ENCODE results near the gene CGRRF1. TPM values are rescaled to one million over a fixed set of nuclear protein-coding genes. Genes with fewer than 3 reads are reported as not detected.

Gene CGRRF1
- total and polyA plus RNA-seq, 2 of the 13 experiments (the other 11 are each of a cell fraction or from before 2014, with no cell fraction given): 16.8 to 18.2 TPM

- no peak for TF ChIP-seq NFRKB (IDR thresholded peaks at IDR 0.05)
- TF ChIP-seq FOSL2 (CRISPR knock-in tag; IDR thresholded peaks at IDR 0.05): 0 out of 2 replicates have a peak, but pooled peaks have one; percentile 13
- TF ChIP-seq RARA (CRISPR knock-in tag; IDR thresholded peaks at IDR 0.05): peak; percentile 17; the same call in 1 of the 2 replicates
These were observed 28.3 kb downstream of the CGRRF1 start (continued) for GRCh38 chr14:54538055-54538454.

DNA sequence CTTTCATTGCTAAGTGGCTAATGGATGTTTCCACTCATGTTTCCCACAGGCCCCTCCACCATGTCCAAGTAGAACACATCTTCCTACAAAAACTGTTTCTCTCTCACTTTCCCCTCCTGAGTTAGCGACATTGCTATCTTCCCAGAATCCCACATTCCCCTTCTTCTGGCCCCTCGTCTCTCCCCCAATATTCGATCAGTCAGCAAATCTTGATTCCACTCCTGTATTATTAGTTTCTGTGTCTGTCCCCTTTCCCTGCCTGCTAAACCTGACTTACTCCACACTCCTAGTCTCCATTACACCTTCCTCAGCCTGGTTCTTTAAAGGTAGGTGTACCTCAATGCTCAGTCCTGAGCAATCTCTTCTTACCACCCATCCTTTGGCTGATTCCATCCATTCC, 37.9 kb downstream of the CGRRF1 start:
- BruUV-seq (replicated peaks): no TSS peak
- in situ Hi-C loops (cut with HindIII; ENCODE audit: extremely low pct_ligation_motif_present, low pct_unique_long_range_greater_than_20kb): no loop called here
- CTCF ChIA-PET (ENCODE audit: low intra/inter-chr PET ratio, low total read pairs): no interaction called here
- ATAC-seq: no peak
- Histone ChIP-seq H3K4me1 (ENCODE audit: insufficient read depth, low read length) (peaks cover 14% of the 10 kb centered on the region; the same call in 1 of the 2 replicates), H3K27ac (ENCODE audit: extremely low read length, insufficient read depth, low read length) (no peak overlapping the region), H3K4me2 (ENCODE audit: low read depth, low read length) (no peak overlapping the region), H3K36me3 (replicated peaks in 1 of 2; ENCODE audit: control insufficient read depth in 1 of 2, insufficient read depth in 2 of 2, low read length in 2 of 2) (no peaks in the 10 kb centered on the region), H2AFZ (ENCODE audit: low read length) (no peak overlapping the region), H3K4me3 (replicated peaks in 1 of 3; ENCODE audit: insufficient read depth in 1 of 3, low read depth in 2 of 3, low read length in 3 of 3) (no peak overlapping the region), H3K9ac (ENCODE audit: insufficient read depth, low read depth, low read length) (no peak overlapping the region), H4K20me1 (ENCODE audit: insufficient read depth, low read length) (no peaks in the 10 kb centered on the region), H3K79me2 (ENCODE audit: insufficient read depth, low read length) (no peaks in the 10 kb centered on the region), H3K9me3 (ENCODE audit: low read length) (no peaks in the 10 kb centered on the region), H3K27me3 (ENCODE audit: control insufficient read depth in 1 of 2, insufficient read depth in 2 of 2, low read length in 2 of 2) (no peaks in the 10 kb centered on the region)
- POLR2A ChIA-PET: no interaction called here
- intact Hi-C loops (cut with micrococcal nuclease; ENCODE audit: unreplicated experiment): no loop called here
- no peak for DNase-seq (ENCODE audit: low spot score)
- no peak for FAIRE-seq
- 75% methylated on average over 3 of the region's 3 CpGs for WGBS (ENCODE audit: low lambda C conversion rate)
- TF ChIP-seq ZNF841 (CRISPR knock-in tag; IDR thresholded peaks at IDR 0.05; ENCODE audit: borderline replicate concordance): no peak
- TF ChIP-seq MAFF (IDR thresholded peaks at IDR 0.05; ENCODE audit: low read depth, low read length): peak; percentile 74
- TF ChIP-seq SIX4 (CRISPR knock-in tag; IDR thresholded peaks at IDR 0.05): no peak
- no peak for TF ChIP-seq FOXM1 (CRISPR knock-in tag; IDR thresholded peaks at IDR 0.05)
- TF ChIP-seq KAT2B (IDR thresholded peaks at IDR 0.05; ENCODE audit: borderline replicate concordance, low read depth, low read length): no peak
- TF ChIP-seq MAFK (conservative IDR thresholded peaks at IDR 0.05 in 1 of 2, IDR thresholded peaks at IDR 0.05 in 1 of 2; ENCODE audit: low read length in 2 of 2): peak; percentile 65 to 80

DNA sequence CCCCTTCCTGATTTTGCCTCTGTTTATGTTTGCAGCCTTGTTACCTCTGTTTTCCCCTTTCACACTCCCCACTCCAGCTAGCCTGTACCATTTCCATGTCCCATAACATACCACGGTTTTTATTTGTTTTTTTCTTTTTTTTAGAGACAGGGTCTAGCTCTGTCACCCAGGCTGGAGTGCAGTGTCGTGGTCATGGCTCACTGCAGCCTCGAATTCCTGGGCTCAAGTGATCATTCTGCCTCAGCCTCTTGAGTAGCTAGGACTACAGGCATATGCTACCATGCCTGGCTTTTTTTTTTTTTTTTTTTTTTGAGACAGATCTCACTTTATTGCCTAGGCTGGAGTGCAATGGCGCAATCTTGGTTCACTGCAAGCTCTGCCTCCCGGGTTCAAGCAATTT, 38.8 kb downstream of the CGRRF1 start:
- POLR2A ChIA-PET: no interaction called here
- FAIRE-seq (no peak), ATAC-seq (no peak), DNase-seq (ENCODE audit: low spot score) (no peak)
- H2AFZ ChIP-seq (ENCODE audit: low read length): no peak overlapping the region
- no peaks in the 10 kb centered on the region for H3K9me3 ChIP-seq (ENCODE audit: low read length)
- no peaks in the 10 kb centered on the region for H3K79me2 ChIP-seq (ENCODE audit: insufficient read depth, low read length)
- no peaks in the 10 kb centered on the region for H3K27me3 ChIP-seq (ENCODE audit: control insufficient read depth in 1 of 2, insufficient read depth in 2 of 2, low read length in 2 of 2)
- CTCF ChIA-PET (ENCODE audit: low intra/inter-chr PET ratio, low total read pairs): no interaction called here
- no TSS peak for BruUV-seq (replicated peaks)
- H3K9ac ChIP-seq (ENCODE audit: insufficient read depth, low read depth, low read length): no peak overlapping the region
- no peaks in the 10 kb centered on the region for H4K20me1 ChIP-seq (ENCODE audit: insufficient read depth, low read length)
- 9% methylated on average over 5 of the region's 5 CpGs for WGBS (ENCODE audit: low lambda C conversion rate)
- H3K4me1 ChIP-seq (ENCODE audit: insufficient read depth, low read length): peaks cover 14% of the 10 kb centered on the region; the same call in 1 of the 2 replicates
- H3K4me2 ChIP-seq (ENCODE audit: low read depth, low read length): no peak overlapping the region
- in situ Hi-C loops (cut with HindIII; ENCODE audit: extremely low pct_ligation_motif_present, low pct_unique_long_range_greater_than_20kb) (no loop called here), intact Hi-C loops (cut with micrococcal nuclease; ENCODE audit: unreplicated experiment) (no loop called here)
- no peak overlapping the region for H3K27ac ChIP-seq (ENCODE audit: extremely low read length, insufficient read depth, low read length)
- H3K36me3 ChIP-seq (replicated peaks in 1 of 2; ENCODE audit: control insufficient read depth in 1 of 2, insufficient read depth in 2 of 2, low read length in 2 of 2): no peaks in the 10 kb centered on the region
- no peak overlapping the region for H3K4me3 ChIP-seq (replicated peaks in 1 of 3; ENCODE audit: insufficient read depth in 1 of 3, low read depth in 2 of 3, low read length in 3 of 3)
- TF ChIP-seq, protein P1, sequence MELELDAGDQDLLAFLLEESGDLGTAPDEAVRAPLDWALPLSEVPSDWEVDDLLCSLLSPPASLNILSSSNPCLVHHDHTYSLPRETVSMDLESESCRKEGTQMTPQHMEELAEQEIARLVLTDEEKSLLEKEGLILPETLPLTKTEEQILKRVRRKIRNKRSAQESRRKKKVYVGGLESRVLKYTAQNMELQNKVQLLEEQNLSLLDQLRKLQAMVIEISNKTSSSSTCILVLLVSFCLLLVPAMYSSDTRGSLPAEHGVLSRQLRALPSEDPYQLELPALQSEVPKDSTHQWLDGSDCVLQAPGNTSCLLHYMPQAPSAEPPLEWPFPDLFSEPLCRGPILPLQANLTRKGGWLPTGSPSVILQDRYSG (CRISPR knock-in tag; IDR thresholded peaks at IDR 0.05): no peak
- TF ChIP-seq, protein P2, sequence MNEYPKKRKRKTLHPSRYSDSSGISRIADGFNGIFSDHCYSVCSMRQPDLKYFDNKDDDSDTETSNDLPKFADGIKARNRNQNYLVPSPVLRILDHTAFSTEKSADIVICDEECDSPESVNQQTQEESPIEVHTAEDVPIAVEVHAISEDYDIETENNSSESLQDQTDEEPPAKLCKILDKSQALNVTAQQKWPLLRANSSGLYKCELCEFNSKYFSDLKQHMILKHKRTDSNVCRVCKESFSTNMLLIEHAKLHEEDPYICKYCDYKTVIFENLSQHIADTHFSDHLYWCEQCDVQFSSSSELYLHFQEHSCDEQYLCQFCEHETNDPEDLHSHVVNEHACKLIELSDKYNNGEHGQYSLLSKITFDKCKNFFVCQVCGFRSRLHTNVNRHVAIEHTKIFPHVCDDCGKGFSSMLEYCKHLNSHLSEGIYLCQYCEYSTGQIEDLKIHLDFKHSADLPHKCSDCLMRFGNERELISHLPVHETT (CRISPR knock-in tag; conservative IDR thresholded peaks at IDR 0.05): no peak
- no peak for TF ChIP-seq EEA1 (CRISPR knock-in tag; IDR thresholded peaks at IDR 0.05; ENCODE audit: borderline replicate concordance)
- no peak for TF ChIP-seq KLF6 (CRISPR knock-in tag; IDR thresholded peaks at IDR 0.05)
- no peak for TF ChIP-seq ZNF607 (CRISPR knock-in tag; IDR thresholded peaks at IDR 0.05; ENCODE audit: borderline replicate concordance)
- no peak for TF ChIP-seq ZNF614 (CRISPR knock-in tag; IDR thresholded peaks at IDR 0.05; ENCODE audit: borderline replicate concordance)
- TF ChIP-seq FOXA3 (CRISPR knock-in tag; IDR thresholded peaks at IDR 0.05): no peak
- TF ChIP-seq ZNF496 (CRISPR knock-in tag; IDR thresholded peaks at IDR 0.05; ENCODE audit: insufficient replicate concordance): no peak

Measured in HepG2 (cell line).